Peyer's patch (tissue), 4 donors: ENCODE results near the gene GPER1.

ENCODE experiments used
- POLR2A ChIP-seq, 2 donors: fragments of 450-650 bp; IDR thresholded peaks; one replicate each; pipeline ENCODE4 v1.5.1; 2017; ENCODE audit warnings: antibody characterized with exemption in 2 of 2, mild to moderate bottlenecking in 2 of 2, moderate library complexity in 2 of 2
- TF ChIP-seq, protein P1 (sequence below), 6 experiments: fragments of 450-650 bp in 4 of 6; fragments of 200-600 bp in 2 of 6; sonication (generic) in 1 of 6; IDR thresholded peaks; one replicate each; pipeline ENCODE4 v1.5.1; 2017 to 2019; ENCODE audit warnings: antibody characterized with exemption in 6 of 6, mild to moderate bottlenecking in 3 of 6, moderate library complexity in 1 of 6

DNA sequence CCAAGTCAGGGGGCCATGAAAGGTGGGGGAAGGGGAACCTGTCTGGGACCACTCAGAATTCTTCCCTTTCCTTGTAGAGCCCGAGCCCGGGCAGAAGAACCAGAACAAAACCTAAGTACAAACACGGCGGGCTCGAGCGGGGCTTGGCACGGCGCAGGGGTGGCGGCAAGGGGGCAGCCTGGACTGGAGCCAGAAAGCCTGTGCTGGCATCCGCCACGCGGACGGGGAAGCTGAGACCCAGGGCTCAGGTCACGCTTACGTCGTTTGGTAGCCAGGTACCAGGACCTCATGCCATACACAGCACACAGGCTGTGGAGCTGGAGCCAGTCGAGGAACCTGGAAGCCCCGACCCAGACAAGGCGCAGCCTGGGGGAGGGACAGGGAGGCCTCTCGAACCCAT lies 6.6 kb upstream of the GPER1 start:
- TF ChIP-seq, protein P1, sequence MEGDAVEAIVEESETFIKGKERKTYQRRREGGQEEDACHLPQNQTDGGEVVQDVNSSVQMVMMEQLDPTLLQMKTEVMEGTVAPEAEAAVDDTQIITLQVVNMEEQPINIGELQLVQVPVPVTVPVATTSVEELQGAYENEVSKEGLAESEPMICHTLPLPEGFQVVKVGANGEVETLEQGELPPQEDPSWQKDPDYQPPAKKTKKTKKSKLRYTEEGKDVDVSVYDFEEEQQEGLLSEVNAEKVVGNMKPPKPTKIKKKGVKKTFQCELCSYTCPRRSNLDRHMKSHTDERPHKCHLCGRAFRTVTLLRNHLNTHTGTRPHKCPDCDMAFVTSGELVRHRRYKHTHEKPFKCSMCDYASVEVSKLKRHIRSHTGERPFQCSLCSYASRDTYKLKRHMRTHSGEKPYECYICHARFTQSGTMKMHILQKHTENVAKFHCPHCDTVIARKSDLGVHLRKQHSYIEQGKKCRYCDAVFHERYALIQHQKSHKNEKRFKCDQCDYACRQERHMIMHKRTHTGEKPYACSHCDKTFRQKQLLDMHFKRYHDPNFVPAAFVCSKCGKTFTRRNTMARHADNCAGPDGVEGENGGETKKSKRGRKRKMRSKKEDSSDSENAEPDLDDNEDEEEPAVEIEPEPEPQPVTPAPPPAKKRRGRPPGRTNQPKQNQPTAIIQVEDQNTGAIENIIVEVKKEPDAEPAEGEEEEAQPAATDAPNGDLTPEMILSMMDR (IDR thresholded peaks at IDR 0.05): no peak
- no peak for TF ChIP-seq POLR2A (IDR thresholded peaks at IDR 0.05)
